H1 (cell line): ENCODE measurements around the gene PCF11. TPM values are rescaled to one million over a fixed set of nuclear protein-coding genes. Genes with fewer than 3 reads are reported as not detected.

Experiments used
- CEBPB ChIP-seq: IDR thresholded peaks from 2 replicates; pipeline ENCODE4 v1.6.1; 2012; ENCODE audit warnings: low read depth, low read length
- CHD7 ChIP-seq: fragments of 300-600 bp; sonication (generic); IDR thresholded peaks from 2 replicates; pipeline ENCODE4 v1.7.1; 2012; ENCODE audit warnings: low read length, moderate library complexity, mild to moderate bottlenecking, inconsistent platforms; ENCODE audit not compliant: insufficient replicate concordance
- GABPA ChIP-seq: IDR thresholded peaks from 2 replicates; pipeline ENCODE4 v1.6.1; 2011; ENCODE audit warnings: mild to moderate bottlenecking, low read length, moderate library complexity, borderline replicate concordance; ENCODE audit not compliant: insufficient read depth
- JUND ChIP-seq: IDR thresholded peaks from 2 replicates; pipeline ENCODE4 v1.6.1; 2011; ENCODE audit warnings: mild to moderate bottlenecking, improper control_type of control experiment, low read length
- NANOG ChIP-seq: IDR thresholded peaks from 2 replicates; pipeline ENCODE4 v1.6.1; 2011; ENCODE audit warnings: low read length, low read depth, mild to moderate bottlenecking, inconsistent platforms; ENCODE audit not compliant: insufficient read depth, poor library complexity, severe bottlenecking
- SP4 ChIP-seq: IDR thresholded peaks from 2 replicates; pipeline ENCODE4 v1.6.1; 2012; ENCODE audit warnings: low read length, inconsistent platforms
- SRF ChIP-seq: IDR thresholded peaks from 2 replicates; pipeline ENCODE4 v1.6.1; 2011; ENCODE audit warnings: mild to moderate bottlenecking, low read depth, low read length, moderate library complexity
- polyA plus RNA-seq, 7 experiments: library from polyadenylated mRNA; depleted of rRNA in 3 of 7; stranded (reverse) in 5 of 7; unstranded in 2 of 7; fragments of >200 nt in 5 of 7; fragments of 200-250 nt in 2 of 7; gene quantifications; 1 replicate in 5 of 7; 2 replicates in 1 of 7; 4 replicates in 1 of 7; pipeline versions ENCODE4 v1.2.1 to v1.2.3, GENCODE V29; 2011 to 2013; ENCODE audit warnings: missing spikeins in 2 of 7, mixed read lengths in 2 of 7
- total RNA-seq: library from RNA; stranded (reverse); fragmentation: NEBNext Ultra II Directional; extraction: Animal tissue kit (Norgen Biotek cat#: 25700); gene quantifications from 2 replicates; pipeline ENCODE4 v1.2.1, GENCODE V29; 2021
- TF ChIP-seq, protein P1 (sequence below): IDR thresholded peaks from 2 replicates; pipeline ENCODE4 v1.6.1; 2012; ENCODE audit warnings: low read length, inconsistent platforms

PCF11 gene
- total and polyA plus RNA-seq, 2 of the 8 experiments (the other 6 are each of a cell fraction or from before 2014, with no cell fraction given), result 25.1 to 47.7 TPM

GRCh38 chr11:83156144-83156995, 561 bp upstream of the PCF11 start (continued):
- no peak for TF ChIP-seq CHD7
- no peak for TF ChIP-seq JUND
- TF ChIP-seq, protein P1, sequence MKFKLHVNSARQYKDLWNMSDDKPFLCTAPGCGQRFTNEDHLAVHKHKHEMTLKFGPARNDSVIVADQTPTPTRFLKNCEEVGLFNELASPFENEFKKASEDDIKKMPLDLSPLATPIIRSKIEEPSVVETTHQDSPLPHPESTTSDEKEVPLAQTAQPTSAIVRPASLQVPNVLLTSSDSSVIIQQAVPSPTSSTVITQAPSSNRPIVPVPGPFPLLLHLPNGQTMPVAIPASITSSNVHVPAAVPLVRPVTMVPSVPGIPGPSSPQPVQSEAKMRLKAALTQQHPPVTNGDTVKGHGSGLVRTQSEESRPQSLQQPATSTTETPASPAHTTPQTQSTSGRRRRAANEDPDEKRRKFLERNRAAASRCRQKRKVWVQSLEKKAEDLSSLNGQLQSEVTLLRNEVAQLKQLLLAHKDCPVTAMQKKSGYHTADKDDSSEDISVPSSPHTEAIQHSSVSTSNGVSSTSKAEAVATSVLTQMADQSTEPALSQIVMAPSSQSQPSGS, result no peak
- TF ChIP-seq NANOG, result peak; percentile 21
- peak; percentile 100 for TF ChIP-seq CEBPB
- TF ChIP-seq GABPA, result no peak
- no peak for TF ChIP-seq SRF
- no peak for TF ChIP-seq SP4
